ENCODE measurements around the gene SGO1. TPM values are rescaled to one million over a fixed set of nuclear protein-coding genes. Genes with fewer than 3 reads are reported as not detected.

The SGO1 gene
- total RNA-seq, 3 donors from 2014 or later = 1.6 to 6.6 (median 2.1) TPM

Small RNAs within 50 kb of the gene (microRNA-seq; reads per million reads assigned to microRNA genes)
- gene MIR3135A = not detected

Other genes starting within 250 kb of the SGO1 start
- 10 to 100 TPM; 68.6 to 73.4 (median 69.2) TPM for gene RAB5A, start 239.1 kb downstream of the SGO1 start, total RNA-seq
- gene PP2D1, start 173.9 kb downstream of the SGO1 start, total RNA-seq = not detected
- 10 to 100 TPM; 27.2 to 49.1 (median 27.5) TPM for gene KAT2B, start 145.8 kb downstream of the SGO1 start, total RNA-seq